CD14-positive monocyte (primary cell): ENCODE measurements around the gene RNF13. TPM values are rescaled to one million over a fixed set of nuclear protein-coding genes. Genes with fewer than 3 reads are reported as not detected.

Experiments used
- DNase-seq, 3 donors: peaks; one replicate each; pipeline ENCODE4 v3.0.0-alpha.2; 2011 to 2022
- H2AFZ ChIP-seq: 2 replicates; pipeline ENCODE4 v1.6.0; 2012; ENCODE audit warnings: mild to moderate bottlenecking, low read depth, low read length, inconsistent platforms; ENCODE audit not compliant: insufficient read depth, poor library complexity, severe bottlenecking
- H3K27ac ChIP-seq, 2 donors: 1 replicate in 1 of 2; 2 replicates in 1 of 2; pipeline ENCODE4 v1.5.1; 2012 to 2013; ENCODE audit warnings: low read length in 2 of 2, control low read depth in 1 of 2, inconsistent platforms in 1 of 2, low read depth in 1 of 2, mild to moderate bottlenecking in 1 of 2
- H3K27me3 ChIP-seq, 2 donors: one replicate each; pipeline versions ENCODE4 v1.6.0 to v1.6.1; 2011 to 2013; ENCODE audit warnings: low read length in 2 of 2; ENCODE audit not compliant: control insufficient read depth in 2 of 2, insufficient read depth in 2 of 2
- H3K36me3 ChIP-seq, 2 donors: replicated peaks in 1 of 2; 1 replicate in 1 of 2; 2 replicates in 1 of 2; pipeline versions ENCODE4 v1.5.1 to v1.6.1; 2012 to 2013; ENCODE audit warnings: low read length in 2 of 2, control low read depth in 1 of 2, inconsistent platforms in 1 of 2, mild to moderate bottlenecking in 1 of 2; ENCODE audit not compliant: insufficient read depth in 2 of 2, control insufficient read depth in 1 of 2
- H3K4me1 ChIP-seq, 2 donors: 1 replicate in 1 of 2; 2 replicates in 1 of 2; pipeline versions ENCODE4 v1.5.1 to v1.6.1; 2012 to 2013; ENCODE audit warnings: low read length in 2 of 2, control low read depth in 1 of 2, inconsistent platforms in 1 of 2, mild to moderate bottlenecking in 1 of 2, moderate library complexity in 1 of 2; ENCODE audit not compliant: insufficient read depth in 2 of 2, control insufficient read depth in 1 of 2
- H3K4me2 ChIP-seq: replicated peaks from 2 replicates; pipeline ENCODE3; 2012; ENCODE audit warnings: low read length, moderate library complexity, mild to moderate bottlenecking; ENCODE audit not compliant: poor library complexity, severe bottlenecking; ENCODE audit errors: extremely low read depth
- H3K4me3 ChIP-seq, 3 experiments: fragments of 200-600 bp in 1 of 3; sonication (generic) in 1 of 3; replicated peaks in 1 of 3; 1 replicate in 2 of 3; 2 replicates in 1 of 3; pipeline ENCODE4 v1.5.1; 2011 to 2013; ENCODE audit warnings: low read length in 3 of 3, mild to moderate bottlenecking in 3 of 3, control low read depth in 2 of 3, low read depth in 2 of 3, inconsistent platforms in 1 of 3, moderate library complexity in 1 of 3
- H3K79me2 ChIP-seq: 2 replicates; pipeline ENCODE4 v1.6.0; 2012; ENCODE audit warnings: mild to moderate bottlenecking, control low read depth, inconsistent platforms, low read length, moderate library complexity; ENCODE audit not compliant: insufficient read depth
- H3K9ac ChIP-seq: 2 replicates; pipeline ENCODE4 v1.6.0; 2017; ENCODE audit warnings: low read length, mild to moderate bottlenecking; ENCODE audit not compliant: insufficient read depth, poor library complexity, severe bottlenecking
- H3K9me3 ChIP-seq, 2 donors: replicated peaks in 1 of 2; 1 replicate in 1 of 2; 2 replicates in 1 of 2; pipeline versions ENCODE4 v1.5.1 to v1.6.1; 2012 to 2013; ENCODE audit warnings: low read length in 2 of 2, control low read depth in 1 of 2; ENCODE audit not compliant: control insufficient read depth in 1 of 2, insufficient read depth in 1 of 2
- H4K20me1 ChIP-seq: 2 replicates; pipeline ENCODE4 v1.6.0; 2012; ENCODE audit warnings: mild to moderate bottlenecking, low read length, control low read depth, moderate library complexity; ENCODE audit not compliant: insufficient read depth
- H3K27ac Mint-ChIP-seq, 7 donors: one replicate each; pipeline ENCODE4 v1.8.0; 2020; ENCODE audit warnings: mild to moderate bottlenecking in 7 of 7, mixed read lengths in 7 of 7, moderate library complexity in 6 of 7, inconsistent platforms in 2 of 7
- H3K27me3 Mint-ChIP-seq, 3 donors: one replicate each; pipeline ENCODE4 v1.8.0; 2021 to 2022; ENCODE audit warnings: low read depth in 3 of 3, mild to moderate bottlenecking in 3 of 3, mixed read lengths in 3 of 3, moderate library complexity in 3 of 3, inconsistent platforms in 1 of 3
- H3K36me3 Mint-ChIP-seq, 2 donors: one replicate each; pipeline ENCODE4 v1.8.0; 2020; ENCODE audit warnings: mixed read lengths in 2 of 2, inconsistent platforms in 1 of 2, mild to moderate bottlenecking in 1 of 2
- H3K4me1 Mint-ChIP-seq: one replicate; pipeline ENCODE4 v1.8.0; 2020; ENCODE audit warnings: mild to moderate bottlenecking, mixed read lengths
- H3K4me3 Mint-ChIP-seq, 2 donors: one replicate each; pipeline ENCODE4 v1.8.0; 2020; ENCODE audit warnings: mild to moderate bottlenecking in 2 of 2, mixed read lengths in 2 of 2, moderate library complexity in 1 of 2
- H3K9me3 Mint-ChIP-seq, 7 donors: one replicate each; pipeline ENCODE4 v1.8.0; 2020 to 2022; ENCODE audit warnings: mixed read lengths in 7 of 7, mild to moderate bottlenecking in 6 of 7, moderate library complexity in 6 of 7, inconsistent platforms in 2 of 7
- CTCF ChIP-seq: fragments of 200-600 bp; IDR thresholded peaks from one replicate; pipeline ENCODE4 v1.8.0; 2022; ENCODE audit warnings: antibody characterized with exemption, mild to moderate bottlenecking
- intact Hi-C, 2 donors: fragments of 100-400 bp; cut with micrococcal nuclease; formaldehyde crosslinking; loops; one replicate each; pipeline versions ENCODE4 v1.15.0 to v1.15.1; 2023
- polyA plus RNA-seq, 3 donors: library from polyadenylated mRNA; depleted of rRNA in 1 of 3; unstranded in 2 of 3; stranded (reverse) in 1 of 3; fragments of 300-500 nt in 2 of 3; fragments of >200 nt in 1 of 3; fragmentation: Illumina TruSeq in 2 of 3; gene quantifications; 1 replicate in 2 of 3; 2 replicates in 1 of 3; pipeline ENCODE4 v1.2.3, GENCODE V29; 2012 to 2021
- small RNA-seq: library from RNA; depleted of rRNA; stranded (forward); fragments of <200 nt; gene quantifications from one replicate; pipeline ENCODE3, GENCODE V24; 2012; ENCODE audit warnings: low read depth; ENCODE audit not compliant: insufficient read length

RNF13 gene
- polyA plus RNA-seq, 3 donors = 95.4 to 481 (median 462) TPM

GRCh38 chr3:150006794-150007193, 193.8 kb downstream of the RNF13 start:
- Mint-ChIP-seq H3K27ac (no peak overlapping the region), H3K36me3 (no peaks in the 10 kb centered on the region), H3K9me3 (peaks cover 0 to 5% (median 0%) of the 10 kb centered on the region in 7 donors), H3K27me3 (peaks cover 0 to 1% (median 0%) of the 10 kb centered on the region in 3 donors), H3K4me3 (no peak overlapping the region), H3K4me1 (no peaks in the 10 kb centered on the region)
- H3K9me3 ChIP-seq = no peaks in the 10 kb centered on the region
- H3K27me3 ChIP-seq = no peaks in the 10 kb centered on the region
- H3K79me2 ChIP-seq = no peaks in the 10 kb centered on the region
- DNase-seq = no peak
- H3K4me3 ChIP-seq = no peak overlapping the region
- no peaks in the 10 kb centered on the region for H3K4me1 ChIP-seq
- no peaks in the 10 kb centered on the region for H4K20me1 ChIP-seq
- H3K4me2 ChIP-seq = no peak overlapping the region
- TF ChIP-seq CTCF = no peak
- H2AFZ ChIP-seq = no peak overlapping the region
- no peaks in the 10 kb centered on the region for H3K36me3 ChIP-seq
- no peak overlapping the region for H3K9ac ChIP-seq
- H3K27ac ChIP-seq = no peak overlapping the region
- intact Hi-C loops = no loop called here

Small RNA genes lying within 50 kb of the gene (small RNA-seq; reads per million reads assigned to genes)
- not detected for gene RNU6-507P
- not detected for gene RNU6-720P

Other genes starting within 250 kb of the RNF13 start
- not detected for gene WWTR1, start 155.2 kb upstream of the RNF13 start, polyA plus RNA-seq
- 10 to 100 TPM; 15.1 to 74.4 (median 73.5) TPM for gene COMMD2, start 60.7 kb upstream of the RNF13 start, polyA plus RNA-seq
- under 1 TPM in 1 of 3 donors, not detected in 2; 0.05 TPM for gene ANKUB1, start 20.7 kb upstream of the RNF13 start, polyA plus RNA-seq
- gene PFN2, start 157.7 kb downstream of the RNF13 start, polyA plus RNA-seq = not detected